ENCODE measurements around the gene TEX14. TPM values are rescaled to one million over a fixed set of nuclear protein-coding genes. Genes with fewer than 3 reads are reported as not detected.
A peak's percentile ranks its signal among the peaks of the same experiment; 100 is the strongest.
"Not testable (repeated sequence)": the region's sequence is repeated elsewhere in the genome, so short reads cannot be mapped to it uniquely, and the experiment has no call there.

Gene TEX14
- total and polyA plus RNA-seq, 2 donors (not counting 1 experiment from before 2014, with no cell fraction given) = under 0.01 to 0.03 TPM

GRCh38 chr17:58660621-58661020, 31.2 kb downstream of the TEX14 start:
- no peak for TF ChIP-seq CTCF (conservative IDR thresholded peaks at IDR 0.05 in 1 of 2, IDR thresholded peaks at IDR 0.05 in 1 of 2; ENCODE audit: low read depth in 1 of 2, low read length in 2 of 2)
- no peak for TF ChIP-seq EZH2 (IDR thresholded peaks at IDR 0.05; ENCODE audit: low read length, missing control alignments)
- H3K9ac ChIP-seq (ENCODE audit: insufficient read depth, low read length) = no peak overlapping the region
- no peaks in the 10 kb centered on the region for H3K9me3 ChIP-seq (ENCODE audit: control insufficient read depth, insufficient read depth, low read depth, low read length)
- H3K79me2 ChIP-seq (ENCODE audit: control insufficient read depth, insufficient read depth, low read length) = no peaks in the 10 kb centered on the region
- H3K27ac ChIP-seq (ENCODE audit: insufficient read depth, low read length) = no peak overlapping the region
- no peaks in the 10 kb centered on the region for H3K36me3 ChIP-seq (ENCODE audit: control insufficient read depth, insufficient read depth, low read length)
- no peaks in the 10 kb centered on the region for H4K20me1 ChIP-seq (ENCODE audit: control insufficient read depth, extremely low read depth, insufficient read depth, low read length)
- no peak overlapping the region for H2AFZ ChIP-seq (ENCODE audit: low read length)
- DNase-seq (ENCODE audit: low read depth in 2 of 2) = no peak
- H3K4me2 ChIP-seq (ENCODE audit: extremely low read depth, insufficient read depth, low read length) = no peak overlapping the region
- no peaks in the 10 kb centered on the region for H3K4me1 ChIP-seq (ENCODE audit: control insufficient read depth, extremely low read depth, insufficient read depth, low read length)
- no peak overlapping the region for H3K4me3 ChIP-seq (replicated peaks in 1 of 4; ENCODE audit: control extremely low read depth in 1 of 4, insufficient read depth in 1 of 4, low read depth in 3 of 4, low read length in 4 of 4)
- no peaks in the 10 kb centered on the region for H3K27me3 ChIP-seq (ENCODE audit: control insufficient read depth, insufficient read depth, low read length)

GRCh38 chr17:58659714-58660084, 32.1 kb downstream of the TEX14 start:
- H2AFZ ChIP-seq (ENCODE audit: low read length); H3K79me2 ChIP-seq (ENCODE audit: control insufficient read depth, insufficient read depth, low read length); H3K36me3 ChIP-seq (ENCODE audit: control insufficient read depth, insufficient read depth, low read length); H3K27me3 ChIP-seq (ENCODE audit: control insufficient read depth, insufficient read depth, low read length); DNase-seq (ENCODE audit: low read depth in 2 of 2); H3K4me1 ChIP-seq (ENCODE audit: control insufficient read depth, extremely low read depth, insufficient read depth, low read length); H3K27ac ChIP-seq (ENCODE audit: insufficient read depth, low read length); H4K20me1 ChIP-seq (ENCODE audit: control insufficient read depth, extremely low read depth, insufficient read depth, low read length); H3K9me3 ChIP-seq (ENCODE audit: control insufficient read depth, insufficient read depth, low read depth, low read length); H3K9ac ChIP-seq (ENCODE audit: insufficient read depth, low read length): not testable (repeated sequence)
- peak overlapping the region in 3 of 4 experiments; percentile 0 to 79 (median 41) for H3K4me3 ChIP-seq (replicated peaks in 1 of 4; ENCODE audit: control extremely low read depth in 1 of 4, insufficient read depth in 1 of 4, low read depth in 3 of 4, low read length in 4 of 4)
- H3K4me2 ChIP-seq (ENCODE audit: extremely low read depth, insufficient read depth, low read length) = peak overlapping the region; percentile 92

- peak overlapping the region; percentile 92 for H3K4me2 ChIP-seq (ENCODE audit: extremely low read depth, insufficient read depth, low read length)
- H3K79me2 ChIP-seq (ENCODE audit: control insufficient read depth, insufficient read depth, low read length) = no peaks in the 10 kb centered on the region
- H3K27ac ChIP-seq (ENCODE audit: insufficient read depth, low read length) = peak overlapping the region; percentile 84
- H3K4me3 ChIP-seq (replicated peaks in 1 of 4; ENCODE audit: control extremely low read depth in 1 of 4, insufficient read depth in 1 of 4, low read depth in 3 of 4, low read length in 4 of 4) = peak overlapping the region in 3 of 4 experiments; percentile 0 to 79 (median 41)
- TF ChIP-seq CTCF (conservative IDR thresholded peaks at IDR 0.05 in 1 of 2, IDR thresholded peaks at IDR 0.05 in 1 of 2; ENCODE audit: low read depth in 1 of 2, low read length in 2 of 2) (no peak), EZH2 (IDR thresholded peaks at IDR 0.05; ENCODE audit: low read length, missing control alignments) (no peak)
- no peaks in the 10 kb centered on the region for H4K20me1 ChIP-seq (ENCODE audit: control insufficient read depth, extremely low read depth, insufficient read depth, low read length)
- no peaks in the 10 kb centered on the region for H3K36me3 ChIP-seq (ENCODE audit: control insufficient read depth, insufficient read depth, low read length)
- DNase-seq (ENCODE audit: low read depth in 2 of 2) = peak; percentile 99 to 100
- H2AFZ ChIP-seq (ENCODE audit: low read length) = peak overlapping the region; percentile 62
- no peaks in the 10 kb centered on the region for H3K27me3 ChIP-seq (ENCODE audit: control insufficient read depth, insufficient read depth, low read length)
- H3K4me1 ChIP-seq (ENCODE audit: control insufficient read depth, extremely low read depth, insufficient read depth, low read length) = no peaks in the 10 kb centered on the region
- H3K9me3 ChIP-seq (ENCODE audit: control insufficient read depth, insufficient read depth, low read depth, low read length) = no peaks in the 10 kb centered on the region
- H3K9ac ChIP-seq (ENCODE audit: insufficient read depth, low read length) = peak overlapping the region; percentile 78
These were observed 32.8 kb downstream of the TEX14 start for GRCh38 chr17:58658804-58659713.

GRCh38 chr17:58657962-58658803, 33.7 kb downstream of the TEX14 start:
- H3K27ac ChIP-seq (ENCODE audit: insufficient read depth, low read length); DNase-seq (ENCODE audit: low read depth in 2 of 2): not testable (repeated sequence)

More at GRCh38 chr17:58657962-58658803, 33.7 kb downstream of the TEX14 start:
- H3K27me3 ChIP-seq (ENCODE audit: control insufficient read depth, insufficient read depth, low read length); H3K36me3 ChIP-seq (ENCODE audit: control insufficient read depth, insufficient read depth, low read length); H3K79me2 ChIP-seq (ENCODE audit: control insufficient read depth, insufficient read depth, low read length); H3K9ac ChIP-seq (ENCODE audit: insufficient read depth, low read length); H4K20me1 ChIP-seq (ENCODE audit: control insufficient read depth, extremely low read depth, insufficient read depth, low read length); H3K4me2 ChIP-seq (ENCODE audit: extremely low read depth, insufficient read depth, low read length); H3K9me3 ChIP-seq (ENCODE audit: control insufficient read depth, insufficient read depth, low read depth, low read length); H3K4me1 ChIP-seq (ENCODE audit: control insufficient read depth, extremely low read depth, insufficient read depth, low read length); H3K4me3 ChIP-seq (replicated peaks in 1 of 4; ENCODE audit: control extremely low read depth in 1 of 4, insufficient read depth in 1 of 4, low read depth in 3 of 4, low read length in 4 of 4); H2AFZ ChIP-seq (ENCODE audit: low read length): not testable (repeated sequence)

Measured in fibroblast of lung (primary cell).